HG03457 (cell line): ENCODE results near the gene GRK1.
"Not testable (repeated sequence)": the region's sequence is repeated elsewhere in the genome, so short reads cannot be mapped to it uniquely, and the experiment has no call there.

Experiments
- ATAC-seq: cut with Tn5 transposase; IDR thresholded peaks from one replicate; pipeline ENCODE4 v1.9.1; 2021; ENCODE audit warnings: moderate number of reproducible peaks; ENCODE audit not compliant: unreplicated experiment

GRK1 gene

DNA sequence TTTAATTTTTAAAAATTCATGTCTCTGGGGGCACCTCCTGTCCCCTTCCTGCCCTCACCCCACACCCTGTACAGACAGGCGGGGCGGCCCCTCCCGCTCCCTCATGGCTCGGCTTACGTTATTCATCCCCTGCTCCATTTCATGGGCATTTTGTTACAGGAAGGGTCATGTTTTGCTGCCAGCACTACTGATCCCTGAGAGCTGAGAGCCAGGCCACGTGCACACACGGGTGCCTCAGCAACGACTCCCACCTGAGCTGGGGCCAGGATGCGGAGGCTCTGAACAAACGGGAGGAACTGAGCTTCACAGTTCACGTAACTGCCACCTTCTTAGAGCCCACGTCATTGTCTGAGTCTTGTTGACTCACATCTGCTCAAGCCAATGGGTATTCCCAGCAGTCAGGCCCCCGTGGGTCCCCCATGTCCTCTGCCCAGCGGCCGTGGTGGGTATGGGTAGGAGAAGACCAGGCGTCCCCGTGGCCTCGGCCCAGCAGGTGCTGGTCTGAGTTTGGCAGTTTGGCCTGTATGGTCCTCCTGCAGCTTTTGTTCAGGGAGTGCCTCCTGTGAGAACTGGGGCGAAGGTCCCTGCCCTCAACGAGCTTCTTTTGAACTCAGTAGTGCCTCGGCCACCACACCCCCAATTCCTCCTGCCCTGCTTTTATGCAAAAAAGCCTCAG lies 75.6 kb downstream of the GRK1 start:
- no peak for ATAC-seq

DNA sequence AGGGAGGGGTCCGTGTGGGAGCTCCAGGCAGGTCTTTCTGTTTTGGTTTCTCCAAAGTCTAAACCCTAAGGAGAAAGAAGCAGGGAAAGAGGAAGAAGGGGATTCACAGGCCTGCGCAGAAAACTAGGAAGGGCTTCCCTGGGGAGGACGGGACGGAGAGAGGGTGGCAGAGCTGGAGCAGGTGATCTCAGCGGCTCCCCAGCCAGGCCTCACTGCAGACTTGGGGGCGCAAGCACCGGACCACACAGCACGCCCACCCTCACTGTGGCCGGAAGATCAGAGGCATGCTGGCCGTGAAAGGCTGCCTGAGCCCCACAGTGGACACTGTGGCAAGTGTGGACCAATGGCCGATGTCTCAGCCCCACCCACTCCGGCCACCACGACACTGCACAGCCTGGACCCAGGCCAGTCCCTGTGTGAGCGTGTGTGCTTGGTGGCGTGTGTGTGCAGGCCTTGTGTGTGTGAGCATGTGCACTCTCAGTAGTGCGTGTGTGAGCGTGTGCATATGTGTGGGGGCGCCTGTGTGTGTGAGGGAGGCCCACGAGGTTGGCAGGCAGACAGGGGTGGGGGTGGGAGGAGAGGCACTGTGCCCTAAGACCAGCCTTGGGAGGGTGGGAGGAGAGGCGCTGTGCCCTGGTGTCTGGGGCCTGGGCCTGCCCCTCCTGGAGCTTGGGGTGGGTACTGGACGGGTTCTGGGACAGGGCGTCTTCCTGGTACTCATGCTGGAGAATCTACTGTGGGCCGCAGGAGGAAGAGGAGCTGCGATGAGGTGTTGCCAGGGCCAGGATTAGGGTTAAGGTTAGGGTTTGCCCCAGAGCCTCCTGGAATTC lies 76.6 kb downstream of the GRK1 start:
- ATAC-seq: no peak

DNA sequence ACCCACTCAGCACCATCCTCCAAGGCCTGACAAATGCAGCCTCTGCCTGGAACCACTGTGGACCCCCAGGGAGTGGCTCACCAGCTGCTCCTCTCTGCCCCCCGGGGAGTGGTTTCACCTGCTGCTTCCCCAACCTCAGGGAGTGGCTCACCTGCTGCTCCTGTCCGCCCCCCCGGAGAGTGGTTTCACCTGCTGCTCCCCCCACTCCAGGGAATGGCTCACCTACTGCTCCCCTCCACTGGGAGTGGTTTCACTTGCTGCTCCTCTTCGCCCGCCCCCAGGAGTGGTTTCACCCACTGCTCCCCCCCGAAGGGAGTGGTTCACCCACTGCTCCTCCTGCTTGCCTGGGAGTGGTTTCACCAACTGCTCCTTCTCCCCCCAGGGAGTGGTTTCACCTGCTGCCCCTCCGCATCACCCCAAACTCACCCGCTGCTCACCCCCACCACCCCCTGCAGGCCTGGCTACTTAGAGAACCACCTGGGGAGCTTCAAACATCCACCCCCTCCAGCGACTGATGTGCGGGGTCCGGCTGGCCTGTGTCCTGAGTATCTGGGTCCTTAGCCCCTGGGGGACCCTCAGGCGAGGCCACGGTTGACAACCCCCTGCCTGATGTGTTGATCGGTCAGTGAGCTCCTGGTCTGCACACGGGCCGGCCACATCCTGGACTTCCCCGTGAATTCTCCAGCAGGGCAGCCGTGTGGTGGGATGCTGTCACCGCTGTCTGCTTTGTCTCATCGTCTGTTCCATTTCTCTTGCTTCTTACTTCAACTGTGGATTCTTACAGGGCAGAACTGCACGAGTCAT lies 77.4 kb downstream of the GRK1 start:
- ATAC-seq: no peak

DNA sequence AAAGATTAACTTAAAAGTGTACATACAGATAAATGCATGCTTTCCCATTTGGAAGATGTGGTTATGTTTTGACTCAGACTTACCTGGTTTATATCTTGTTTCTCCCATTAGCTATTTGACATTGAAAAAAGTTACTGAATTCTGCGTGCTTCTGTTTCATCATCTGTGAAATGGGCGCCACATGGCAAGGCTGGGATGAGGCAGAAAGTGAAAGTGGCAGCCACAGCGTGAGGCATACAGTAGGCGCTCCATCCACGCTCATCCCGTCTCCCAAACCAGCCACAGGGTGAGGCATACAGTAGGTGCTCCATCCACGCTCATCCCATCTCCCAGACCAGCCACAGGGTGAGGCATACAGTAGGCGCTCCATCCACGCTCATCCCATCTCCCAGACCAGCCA lies 78.0 kb downstream of the GRK1 start:
- no peak for ATAC-seq

DNA sequence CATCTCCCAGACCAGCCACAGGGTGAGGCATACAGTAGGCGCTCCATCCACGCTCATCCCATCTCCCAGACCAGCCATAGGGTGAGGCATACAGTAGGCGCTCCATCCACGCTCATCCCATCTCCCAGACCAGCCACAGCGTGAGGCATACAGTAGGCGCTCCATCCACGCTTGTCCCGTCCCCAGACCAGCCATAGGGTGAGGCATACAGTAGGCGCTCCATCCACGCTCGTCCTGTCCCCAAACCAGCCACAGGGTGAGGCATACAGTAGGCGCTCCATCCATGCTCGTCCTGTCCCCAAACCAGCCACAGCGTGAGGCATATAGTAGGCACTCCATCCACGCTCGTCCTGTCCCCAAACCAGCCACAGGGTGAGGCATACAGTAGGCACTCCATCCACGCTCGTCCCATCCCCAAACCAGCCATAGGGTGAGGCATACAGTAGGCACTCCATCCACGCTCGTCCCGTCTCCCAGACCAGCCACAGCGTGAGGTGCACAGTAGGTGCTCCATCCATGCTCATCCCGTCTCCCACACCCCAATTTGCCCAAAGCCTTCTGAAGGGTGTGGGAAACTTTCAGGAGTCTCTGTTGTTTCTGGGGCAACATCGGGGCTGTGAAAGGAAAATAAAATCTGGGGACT lies 78.6 kb downstream of the GRK1 start:
- not testable (repeated sequence) for ATAC-seq

DNA sequence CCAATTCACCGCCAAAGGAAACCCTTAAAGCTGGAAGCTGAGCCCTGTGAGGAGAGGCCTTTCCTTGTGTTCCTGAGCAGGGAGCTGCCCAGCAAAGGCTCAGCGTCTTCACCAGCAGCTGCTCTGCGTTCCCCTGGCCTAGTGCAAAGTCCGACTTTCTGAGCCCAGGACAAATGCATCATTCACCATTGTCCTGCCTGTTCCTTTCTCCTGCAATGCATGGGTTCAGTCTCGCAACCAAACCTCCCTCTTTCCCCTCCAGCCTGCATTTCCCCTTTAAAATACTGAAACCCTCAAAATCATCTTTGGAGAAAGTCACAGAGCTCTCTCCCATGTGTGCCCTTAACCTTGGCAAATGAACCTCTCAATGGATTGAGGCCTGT lies 79.1 kb downstream of the GRK1 start:
- ATAC-seq: no peak

DNA sequence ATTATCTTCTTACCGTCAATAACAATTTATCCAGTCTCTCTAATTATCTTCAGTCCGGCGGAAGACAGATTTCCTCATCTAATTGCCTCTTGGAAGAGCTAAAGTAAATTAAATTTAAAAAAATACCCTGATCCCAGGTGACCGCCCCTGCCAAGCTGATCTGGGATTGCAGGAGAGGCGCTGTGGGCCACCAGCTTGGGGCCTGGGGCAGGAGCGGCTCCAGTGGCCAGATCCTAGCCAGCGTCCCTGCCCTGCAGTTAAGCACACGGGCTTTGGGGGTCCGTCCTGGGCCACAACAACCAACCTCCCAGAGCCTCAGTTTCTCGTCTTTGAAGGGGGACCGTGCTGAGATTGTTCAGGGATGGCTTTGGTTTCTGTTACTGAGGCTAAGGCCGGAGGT lies 79.7 kb downstream of the GRK1 start:
- no peak for ATAC-seq

DNA sequence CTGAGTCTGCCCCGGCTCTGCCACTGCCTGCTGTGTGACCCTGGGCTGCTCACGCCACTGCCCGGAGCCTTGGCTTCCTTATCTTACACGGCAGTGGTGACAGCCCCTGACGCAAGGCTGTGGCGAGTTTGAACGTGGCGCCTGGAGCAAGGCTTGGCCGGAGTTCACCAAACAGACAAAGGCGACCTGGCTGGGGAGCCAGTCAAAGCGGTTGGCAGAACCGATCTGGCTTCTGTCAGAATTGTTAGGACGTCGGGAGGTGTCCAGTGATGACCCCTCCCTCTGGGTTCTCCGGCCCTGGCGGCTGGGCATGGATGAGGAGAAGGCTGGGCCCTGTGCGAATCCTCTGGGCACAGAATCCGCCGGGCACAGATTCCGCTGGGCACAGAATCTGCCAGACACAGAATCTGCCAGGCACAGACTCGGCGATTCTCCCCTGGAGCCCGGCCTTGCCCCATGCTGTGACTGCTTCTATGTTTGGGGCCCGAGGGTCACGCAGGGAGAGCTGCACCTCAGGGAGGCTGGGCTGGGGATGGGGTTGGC lies 80.3 kb downstream of the GRK1 start:
- no peak for ATAC-seq

DNA sequence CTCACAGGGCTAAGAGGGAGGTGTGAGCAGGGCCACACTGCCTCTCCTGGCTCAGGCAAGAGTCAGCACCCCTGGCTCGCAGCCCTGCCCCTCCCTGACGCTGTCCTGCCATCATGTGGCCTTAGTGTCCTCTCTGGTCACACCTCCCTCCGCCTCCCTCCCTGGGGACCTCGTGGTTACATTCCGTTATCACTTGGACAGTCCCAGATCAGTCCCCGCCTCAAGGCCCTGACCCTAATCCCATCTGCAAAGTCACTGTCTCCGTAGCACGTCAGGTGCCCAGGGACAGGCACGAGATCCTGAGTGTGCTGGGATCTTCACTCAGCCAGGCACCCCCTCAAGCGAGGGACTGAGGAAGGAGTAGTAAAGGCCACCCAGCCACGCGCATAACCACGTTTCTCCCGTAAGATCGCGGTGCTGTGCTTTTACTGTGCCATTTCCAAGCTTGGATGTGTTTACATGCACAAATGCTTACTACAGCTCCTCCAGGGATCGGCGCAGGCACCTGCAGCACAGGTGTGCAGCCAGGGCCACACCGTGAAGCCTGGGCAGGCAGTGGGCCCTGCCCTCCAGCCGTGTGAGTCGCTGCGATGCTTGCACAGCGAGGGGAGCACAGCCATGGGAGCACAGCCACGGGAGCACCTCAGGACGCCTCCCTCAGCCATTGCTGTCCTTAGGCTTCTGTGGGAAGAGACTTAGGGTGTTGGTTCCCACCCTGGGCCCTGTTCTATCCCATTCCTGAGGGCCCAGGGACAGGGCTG lies 81.3 kb downstream of the GRK1 start:
- no peak for ATAC-seq

DNA sequence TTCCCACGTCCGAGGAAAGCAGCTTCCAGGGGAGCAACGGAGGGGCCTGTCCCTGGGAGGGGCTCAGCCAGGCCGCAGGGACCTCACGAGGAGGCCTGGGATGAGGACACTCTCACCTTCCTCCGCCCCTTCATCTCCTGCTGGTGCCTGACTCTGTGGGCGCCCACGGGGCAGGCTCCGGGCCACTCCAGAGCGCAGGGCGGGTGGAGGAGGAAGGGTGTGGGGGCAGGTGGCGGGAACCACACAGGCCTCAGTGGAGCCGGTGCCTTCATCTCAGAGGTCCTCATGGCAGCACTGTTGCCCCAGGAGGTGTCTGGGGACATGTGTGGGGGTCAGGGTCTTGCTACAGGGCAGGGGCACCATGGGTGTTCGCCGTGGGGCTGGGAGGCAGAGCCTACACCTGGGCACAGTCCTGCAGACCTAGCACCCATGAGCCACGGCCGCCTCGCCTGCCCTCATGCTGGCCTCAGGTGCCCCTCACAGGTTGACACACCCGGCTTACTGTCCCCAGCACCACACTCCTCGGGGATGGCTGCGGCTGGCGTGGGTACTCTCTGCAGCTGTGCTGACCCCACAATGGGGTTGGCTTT lies 81.9 kb downstream of the GRK1 start:
- ATAC-seq: no peak

DNA sequence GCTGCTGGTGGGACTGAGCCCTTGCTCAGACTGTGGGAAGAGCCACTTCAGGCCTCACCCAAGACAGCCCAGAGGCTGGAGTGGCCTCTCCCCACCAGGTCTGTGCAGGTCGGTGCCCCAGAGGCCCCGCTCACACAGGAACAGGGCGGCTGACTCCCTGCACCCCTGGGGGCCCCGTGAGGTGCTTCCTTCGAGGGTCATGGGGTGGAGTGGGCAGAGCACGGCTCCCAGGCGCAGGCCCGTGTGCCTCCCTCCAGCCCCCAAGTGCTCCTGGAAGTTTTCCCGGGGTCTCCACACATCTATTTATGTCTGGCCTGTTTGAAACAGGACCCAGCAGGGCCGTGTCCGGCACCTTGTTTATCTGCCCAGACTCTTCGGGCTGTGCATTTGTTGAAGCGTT lies 82.5 kb downstream of the GRK1 start:
- no peak for ATAC-seq

DNA sequence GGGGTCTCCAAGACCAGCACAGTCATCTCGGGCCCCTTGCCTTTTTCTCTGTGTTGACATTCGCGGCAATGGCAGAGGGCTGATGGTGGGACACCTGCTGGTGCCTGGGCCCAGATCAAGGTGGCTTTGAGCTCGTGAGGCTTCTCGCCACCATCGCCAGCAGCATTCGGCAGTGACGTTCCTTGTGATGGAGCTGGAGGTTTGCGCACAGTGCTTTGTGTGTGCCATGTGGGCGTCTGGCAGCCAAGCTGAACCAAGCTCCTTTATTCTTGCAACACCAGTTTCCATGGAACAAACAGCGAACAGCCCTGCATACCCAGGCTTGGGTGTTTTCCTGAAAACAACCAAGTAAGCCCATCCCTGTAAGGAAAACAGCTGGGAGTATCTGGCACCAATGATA lies 82.9 kb downstream of the GRK1 start:
- no peak for ATAC-seq

DNA sequence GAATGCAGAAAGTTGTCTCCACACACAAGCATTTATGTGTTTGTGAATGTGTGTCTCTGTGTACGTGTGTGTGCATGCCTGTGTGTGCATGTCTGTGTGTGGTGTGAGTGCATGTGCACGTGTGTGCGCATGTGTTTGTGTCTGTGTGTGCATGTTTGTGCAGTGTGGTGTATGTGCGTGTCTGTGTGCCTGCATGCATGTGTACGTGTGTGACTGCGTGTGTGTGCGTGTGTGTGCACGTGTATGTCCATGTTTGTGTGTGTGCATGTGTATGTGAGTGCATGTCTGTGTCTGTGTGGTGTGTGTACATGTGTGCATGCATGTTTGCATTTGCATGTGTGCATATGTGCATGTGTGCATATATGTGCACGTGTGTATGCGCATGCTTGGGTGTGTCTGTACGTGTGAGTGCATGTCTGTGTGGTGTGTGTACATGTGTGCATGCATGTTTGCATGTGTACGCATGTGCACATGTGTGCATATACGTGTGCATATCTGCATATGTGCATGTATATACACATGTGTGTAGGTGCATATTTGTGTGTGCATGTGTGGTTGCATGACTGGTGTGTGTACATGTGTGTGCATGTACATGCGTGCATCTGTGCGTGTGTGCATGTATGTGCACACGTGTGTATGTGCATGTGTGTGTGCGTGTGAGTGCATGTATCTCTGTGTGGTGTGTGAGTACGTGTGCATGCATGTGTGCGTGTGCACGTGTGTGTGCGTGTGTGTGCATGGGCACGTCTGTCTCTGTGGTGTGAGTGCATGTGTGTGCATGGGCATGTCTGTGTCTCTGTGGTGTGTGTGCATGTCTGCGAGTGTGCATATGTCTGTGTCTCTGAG lies 83.8 kb downstream of the GRK1 start:
- no peak for ATAC-seq

DNA sequence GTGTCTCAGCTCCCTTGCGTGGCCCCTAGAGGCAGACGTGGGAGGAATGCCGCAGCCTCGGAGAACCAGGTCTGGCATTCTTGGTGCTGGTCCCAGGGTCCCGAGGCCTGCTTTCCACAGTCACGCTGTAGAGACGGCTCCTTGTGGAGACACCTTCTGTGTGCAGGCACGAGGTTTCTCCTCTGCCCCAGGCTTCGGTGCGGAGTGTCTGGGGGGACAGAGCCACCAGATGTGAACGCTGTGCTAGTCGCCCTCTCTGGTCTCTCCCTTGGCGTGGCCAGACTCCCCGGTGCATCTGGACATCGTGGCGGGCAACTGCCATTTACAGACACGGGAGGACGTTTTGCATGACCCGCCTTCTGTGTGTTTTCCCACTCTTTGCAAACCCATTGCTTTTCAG lies 84.5 kb downstream of the GRK1 start:
- ATAC-seq: no peak

DNA sequence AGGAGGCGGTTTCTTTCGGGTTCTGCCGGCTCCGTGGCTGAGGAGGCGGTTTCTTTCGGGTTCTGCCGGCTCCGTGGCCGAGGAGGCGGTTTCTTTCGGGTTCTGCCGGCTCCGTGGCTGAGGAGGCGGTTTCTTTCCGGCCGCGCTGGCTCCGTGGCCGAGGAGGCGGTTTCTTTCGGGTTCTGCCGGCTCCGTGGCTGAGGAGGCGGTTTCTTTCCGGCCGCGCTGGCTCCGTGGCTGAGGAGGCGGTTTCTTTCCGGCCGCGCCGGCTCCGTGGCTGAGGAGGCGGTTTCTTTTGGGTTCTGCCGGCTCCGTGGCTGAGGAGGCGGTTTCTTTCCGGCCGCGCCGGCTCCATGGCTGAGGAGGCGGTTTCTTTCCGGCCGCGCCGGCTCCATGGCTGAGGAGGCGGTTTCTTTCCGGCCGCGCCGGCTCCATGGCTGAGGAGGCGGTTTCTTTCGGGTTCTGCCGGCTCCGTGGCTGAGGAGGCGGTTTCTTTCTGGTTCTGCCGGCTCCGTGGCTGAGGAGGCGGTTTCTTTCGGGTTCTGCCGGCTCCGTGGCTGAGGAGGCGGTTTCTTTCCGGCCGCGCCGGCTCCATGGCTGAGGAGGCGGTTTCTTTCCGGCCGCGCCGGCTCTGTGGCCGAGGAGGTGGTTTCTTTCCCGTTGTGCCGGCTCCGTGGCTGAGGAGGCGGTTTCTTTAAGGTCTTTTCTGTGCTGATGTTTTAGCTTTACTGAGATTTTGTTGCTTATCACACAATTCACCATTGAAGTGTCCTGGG lies 85.4 kb downstream of the GRK1 start:
- ATAC-seq: not testable (repeated sequence)

DNA sequence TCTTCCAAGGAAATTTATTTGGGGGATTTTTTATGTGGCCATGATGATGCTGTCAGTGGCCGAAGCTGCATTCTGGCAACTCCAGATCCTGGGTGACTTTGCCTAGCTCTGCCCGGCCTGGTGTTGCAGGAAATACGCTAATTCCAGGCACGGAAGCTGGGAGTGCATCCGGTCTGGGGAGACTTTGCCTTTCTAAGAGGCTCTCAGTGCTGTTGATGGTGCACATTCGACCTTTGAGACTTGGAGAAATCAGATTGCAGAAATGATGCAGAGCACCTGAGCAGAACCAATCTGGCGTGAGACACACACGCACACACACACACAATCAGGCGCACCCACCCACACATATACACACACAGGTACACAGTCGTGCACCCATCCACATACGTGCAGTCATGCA lies 86.2 kb downstream of the GRK1 start:
- ATAC-seq: no peak

DNA sequence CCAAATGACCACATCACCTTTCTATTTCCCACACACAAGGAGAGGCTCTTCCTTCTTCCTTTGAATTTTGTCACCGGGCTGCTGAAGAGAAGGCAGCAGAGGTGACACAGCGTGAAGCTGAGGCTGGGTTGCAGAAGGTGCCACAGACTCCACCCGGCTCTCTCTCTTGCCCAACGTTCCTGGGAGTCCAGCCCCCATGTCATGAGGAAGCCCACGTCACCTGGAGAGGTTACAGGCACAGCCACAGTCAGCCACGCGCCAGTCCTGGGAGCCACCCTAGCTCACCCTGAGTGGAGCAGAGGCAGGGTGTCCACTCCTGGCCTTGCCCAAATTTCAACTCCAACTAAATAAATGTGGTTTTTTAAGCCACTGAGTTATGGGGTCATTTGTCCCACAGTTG lies 87.2 kb downstream of the GRK1 start:
- no peak for ATAC-seq

DNA sequence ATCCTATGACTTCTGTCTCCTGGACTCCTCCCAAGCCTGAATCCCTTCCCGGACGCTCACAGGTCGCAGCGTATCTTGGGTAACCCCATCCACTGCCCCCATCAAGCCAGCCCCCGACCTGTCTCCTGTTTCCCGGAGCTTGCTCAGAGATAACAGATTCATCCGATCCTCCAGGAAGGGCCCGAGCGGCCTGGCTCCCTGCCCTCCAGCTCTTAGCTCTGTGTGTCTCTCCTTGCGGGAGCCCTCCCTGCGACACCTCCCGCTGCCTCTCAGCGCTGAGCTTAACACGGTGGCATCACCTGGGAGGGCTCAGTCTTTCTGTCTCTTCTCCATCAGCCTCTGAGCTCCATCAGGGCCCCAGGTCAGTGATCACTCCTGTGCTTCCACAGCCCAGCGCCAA lies 87.7 kb downstream of the GRK1 start:
- ATAC-seq: no peak
